Activated CD8-positive, alpha-beta memory T cell treated with anti-CD3 and anti-CD28 coated beads for 36 hours (primary cell): ENCODE results near the gene ERGIC1. TPM values are rescaled to one million over a fixed set of nuclear protein-coding genes. Genes with fewer than 3 reads are reported as not detected.

ENCODE experiments used
- CTCF ChIA-PET: fragments of 350-600 bp; sonication (Branson Sonifier 250); formaldehyde crosslinking; loops from one replicate; lab custom pipeline; 2021; ENCODE audit warnings: antibody characterized with exemption; lab: Charles Lee
- POLR2A ChIA-PET: fragments of 350-600 bp; sonication (Branson Sonifier 250); formaldehyde crosslinking; loops from one replicate; lab custom pipeline; 2021; ENCODE audit warnings: antibody characterized with exemption; lab: Charles Lee
- total RNA-seq, 2 experiments: library from RNA; stranded (reverse); gene quantifications; one replicate each; pipeline ENCODE4 v1.2.3, GENCODE V29; 2021

The ERGIC1 gene
- total RNA-seq, 2 experiments from 2014 or later, result 39.7 to 41.0 TPM

DNA sequence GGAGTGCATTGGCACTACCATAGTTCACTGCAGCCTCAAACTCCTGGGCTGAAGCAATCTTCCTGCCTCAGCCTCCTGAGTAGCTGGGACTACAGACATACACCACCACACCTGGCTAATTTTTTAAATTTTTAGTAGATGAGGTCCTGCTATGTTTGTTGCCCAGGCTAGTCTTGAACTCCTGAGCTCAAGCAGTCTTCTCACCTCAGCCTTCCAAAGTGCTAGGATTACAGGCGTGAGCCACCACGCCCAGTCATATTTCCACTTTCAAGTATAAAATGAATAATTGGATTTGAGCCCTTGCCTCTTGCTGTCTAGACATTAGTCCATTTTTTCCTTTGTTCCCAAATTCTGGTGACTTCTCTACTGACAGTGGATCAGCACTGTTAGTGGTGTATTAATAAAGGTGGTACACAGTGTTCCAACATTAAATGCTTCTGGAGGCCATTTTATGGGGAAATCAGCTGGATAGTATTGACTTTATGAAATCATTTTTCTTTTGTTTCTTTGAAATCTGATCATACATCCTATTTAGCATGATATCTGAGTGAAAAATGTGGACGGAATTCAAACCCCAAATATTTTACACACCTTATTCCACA, 165.4 kb downstream of the ERGIC1 start:
- ChIA-PET CTCF (interaction anchor here (0.6 kb wide), 1 partner anchor 35 kb away, joined by 3 read pairs; no protein-coding TSS in a partner anchor), POLR2A (no interaction called here)

DNA sequence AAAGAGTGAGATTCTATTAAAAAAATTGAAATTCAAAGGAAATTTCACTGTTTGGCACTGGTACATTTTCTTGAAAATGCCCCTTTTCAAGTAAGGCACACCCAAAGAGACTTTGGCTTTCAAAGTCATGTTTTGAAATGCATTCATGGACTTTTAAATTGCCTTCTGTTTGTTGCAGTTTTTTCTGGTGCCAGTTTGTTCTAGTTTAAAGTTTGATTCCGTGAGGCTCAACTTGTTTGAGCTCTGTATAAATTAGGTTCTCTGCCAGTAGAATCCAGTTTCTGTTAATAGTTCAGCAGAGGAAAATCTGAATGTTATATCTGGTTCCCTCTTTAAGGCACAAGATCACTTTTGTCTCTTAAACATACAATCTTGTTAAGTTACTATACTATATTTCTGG, 165.9 kb downstream of the ERGIC1 start:
- POLR2A ChIA-PET, result no interaction called here
- CTCF ChIA-PET, result interaction anchor here (0.6 kb wide), 1 partner anchor 34 kb away, joined by 3 read pairs; no protein-coding TSS in a partner anchor

- ChIA-PET CTCF (interaction anchor here (1.3 kb wide), 1 partner anchor 34 kb away, joined by 3 read pairs; no protein-coding TSS in a partner anchor), POLR2A (interaction anchor here (0.8 kb wide), 1 partner anchor 18 kb away, joined by 3 read pairs; the partner anchor contains the start of gene ATP6V0E1)
Observed at GRCh38 chr5:173001229-173001841, 167.3 kb downstream of the ERGIC1 start.

Other genes starting within 250 kb of the ERGIC1 start
- under 1 TPM in 1 of 2 experiments, not detected in 1; 0.04 TPM for gene NEURL1B, start 193.0 kb upstream of the ERGIC1 start, total RNA-seq
- 1 to 10 TPM; 7.0 to 7.3 TPM for gene DUSP1, start 63.1 kb upstream of the ERGIC1 start, total RNA-seq
- gene RPL26L1, start 125.2 kb downstream of the ERGIC1 start, total RNA-seq, result 10 to 100 TPM; 93.5 to 94.3 TPM
- 100 to 1,000 TPM; 155 TPM for gene ATP6V0E1, start 149.5 kb downstream of the ERGIC1 start, total RNA-seq
- gene CREBRF, start 222.1 kb downstream of the ERGIC1 start, total RNA-seq, result 1 to 10 TPM; 5.4 to 5.6 TPM